ENCODE measurements around the gene ATP4B. TPM values are rescaled to one million over a fixed set of nuclear protein-coding genes. Genes with fewer than 3 reads are reported as not detected.

ATP4B gene
- total and polyA plus RNA-seq, 2 donors (not counting 3 experiments of a cell fraction or from before 2014, with no cell fraction given) = 0.06 TPM; not detected in 1

GRCh38 chr13:113634279-113635047 lies 23.5 kb downstream of the ATP4B start:
- Histone ChIP-seq H3K36me3 (ENCODE audit: control insufficient read depth in 2 of 2, extremely low read depth in 1 of 2, insufficient read depth in 2 of 2, low read length in 2 of 2) (peaks cover 16 to 50% of the 10 kb centered on the region in 2 experiments), H3K79me2 (ENCODE audit: control insufficient read depth, insufficient read depth, low read length) (peaks cover 15% of the 10 kb centered on the region), H2AFZ (ENCODE audit: low read depth, low read length) (no peak overlapping the region), H3K9me1 (replicated peaks; ENCODE audit: control insufficient read depth, extremely low read depth, insufficient read depth, low read length) (no peaks in the 10 kb centered on the region), H3K27ac (ENCODE audit: insufficient read depth, low read depth, low read length) (no peak overlapping the region), H4K20me1 (replicated peaks; ENCODE audit: control insufficient read depth, extremely low read depth, insufficient read depth, low read length) (no peaks in the 10 kb centered on the region), H3K9me3 (replicated peaks; ENCODE audit: control insufficient read depth, insufficient read depth, low read length) (no peaks in the 10 kb centered on the region), H3K4me3 (replicated peaks in 1 of 3; ENCODE audit: insufficient read depth in 1 of 3, low read depth in 1 of 3, low read length in 3 of 3) (no peak overlapping the region), H3K4me1 (ENCODE audit: control insufficient read depth, extremely low read depth, insufficient read depth, low read length) (no peaks in the 10 kb centered on the region), H3K9ac (replicated peaks; ENCODE audit: extremely low read depth, insufficient read depth, low read length) (no peak overlapping the region), H3K4me2 (ENCODE audit: insufficient read depth, low read length) (no peak overlapping the region), H3K27me3 (ENCODE audit: control insufficient read depth in 2 of 2, insufficient read depth in 2 of 2, low read length in 2 of 2) (no peaks in the 10 kb centered on the region)
- intact Hi-C loops (cut with micrococcal nuclease) = no loop called here
- CTCF ChIA-PET = no interaction called here
- BruUV-seq (replicated peaks) = no TSS peak
- dilution Hi-C loops (cut with MboI; ENCODE audit: extremely low pct_ligation_motif_present, low sequenced_read_pairs) = no loop called here
- FAIRE-seq (no peak), DNase-seq (ENCODE audit: low read depth, low spot score) (no peak)
- TF ChIP-seq EZH2 (IDR thresholded peaks at IDR 0.05; ENCODE audit: borderline replicate concordance, low read depth, low read length, severe bottlenecking) (no peak), MAX (IDR thresholded peaks at IDR 0.05; ENCODE audit: insufficient read depth, insufficient read length) (no peak), JUN (IDR thresholded peaks at IDR 0.05; ENCODE audit: borderline replicate concordance, insufficient read depth, insufficient read length, low read depth) (no peak), POLR2A (IDR thresholded peaks at IDR 0.05; ENCODE audit: low read depth, low read length) (no peak), MYC (IDR thresholded peaks at IDR 0.05; ENCODE audit: low read depth, low read length) (no peak), POLR2AphosphoS5 (IDR thresholded peaks at IDR 0.05; ENCODE audit: insufficient read depth, low read depth, low read length) (no peak), CTCF (IDR thresholded peaks at IDR 0.05; ENCODE audit: extremely low read depth in 1 of 2, insufficient read depth in 1 of 2, low read depth in 1 of 2, low read length in 2 of 2) (no peak), FOS (IDR thresholded peaks at IDR 0.05; ENCODE audit: borderline replicate concordance, insufficient read depth, low read length) (no peak), GATA2 (IDR thresholded peaks at IDR 0.05; ENCODE audit: insufficient read depth, insufficient read length, low read depth, low read length) (no peak)
- POLR2A ChIA-PET = no interaction called here

Measured in endothelial cell of umbilical vein (primary cell).